Measurements from ENCODE around the gene ERMN. TPM values are rescaled to one million over a fixed set of nuclear protein-coding genes. Genes with fewer than 3 reads are reported as not detected.

The ERMN gene
- total RNA-seq, 2 donors from 2014 or later, result 0.55 to 0.68 TPM

- Mint-ChIP-seq H3K36me3 (ENCODE audit: low read depth) (no peaks in the 10 kb centered on the region), H3K27me3 (ENCODE audit: insufficient read depth) (no peaks in the 10 kb centered on the region), H3K4me1 (peaks cover 6% of the 10 kb centered on the region), H3K9me3 (no peaks in the 10 kb centered on the region), H3K27ac (no peak overlapping the region), H3K4me3 (no peak overlapping the region)
- H3K9ac ChIP-seq (ENCODE audit: extremely low read depth, low read length, poor library complexity, severe bottlenecking), result no peak overlapping the region
- no peaks in the 10 kb centered on the region for H3K27me3 ChIP-seq (ENCODE audit: control insufficient read depth, insufficient read depth, low read length, poor library complexity, severe bottlenecking)
- peaks cover 4% of the 10 kb centered on the region for H3K4me1 ChIP-seq (ENCODE audit: control insufficient read depth, insufficient read depth, low read length)
- TF ChIP-seq, protein P1, sequence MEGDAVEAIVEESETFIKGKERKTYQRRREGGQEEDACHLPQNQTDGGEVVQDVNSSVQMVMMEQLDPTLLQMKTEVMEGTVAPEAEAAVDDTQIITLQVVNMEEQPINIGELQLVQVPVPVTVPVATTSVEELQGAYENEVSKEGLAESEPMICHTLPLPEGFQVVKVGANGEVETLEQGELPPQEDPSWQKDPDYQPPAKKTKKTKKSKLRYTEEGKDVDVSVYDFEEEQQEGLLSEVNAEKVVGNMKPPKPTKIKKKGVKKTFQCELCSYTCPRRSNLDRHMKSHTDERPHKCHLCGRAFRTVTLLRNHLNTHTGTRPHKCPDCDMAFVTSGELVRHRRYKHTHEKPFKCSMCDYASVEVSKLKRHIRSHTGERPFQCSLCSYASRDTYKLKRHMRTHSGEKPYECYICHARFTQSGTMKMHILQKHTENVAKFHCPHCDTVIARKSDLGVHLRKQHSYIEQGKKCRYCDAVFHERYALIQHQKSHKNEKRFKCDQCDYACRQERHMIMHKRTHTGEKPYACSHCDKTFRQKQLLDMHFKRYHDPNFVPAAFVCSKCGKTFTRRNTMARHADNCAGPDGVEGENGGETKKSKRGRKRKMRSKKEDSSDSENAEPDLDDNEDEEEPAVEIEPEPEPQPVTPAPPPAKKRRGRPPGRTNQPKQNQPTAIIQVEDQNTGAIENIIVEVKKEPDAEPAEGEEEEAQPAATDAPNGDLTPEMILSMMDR (conservative IDR thresholded peaks at IDR 0.05), result no peak
- 71 to 83% methylated on average over 1 of the region's 1 CpG for WGBS, 2 experiments (ENCODE audit: insufficient coverage in 1 of 2, insufficient read length in 1 of 2)
- no peak for DNase-seq
- H3K9me3 ChIP-seq (ENCODE audit: control insufficient read depth, low read length), result no peaks in the 10 kb centered on the region
- no peaks in the 10 kb centered on the region for H3K36me3 ChIP-seq (ENCODE audit: control insufficient read depth, insufficient read depth, low read length)
- no peak overlapping the region for H3K4me3 ChIP-seq (ENCODE audit: low read length)
- H3K27ac ChIP-seq (ENCODE audit: low read depth, low read length), result no peak overlapping the region
These were observed 29.1 kb downstream of the ERMN start for GRCh38 chr2:157296490-157296889.

DNA sequence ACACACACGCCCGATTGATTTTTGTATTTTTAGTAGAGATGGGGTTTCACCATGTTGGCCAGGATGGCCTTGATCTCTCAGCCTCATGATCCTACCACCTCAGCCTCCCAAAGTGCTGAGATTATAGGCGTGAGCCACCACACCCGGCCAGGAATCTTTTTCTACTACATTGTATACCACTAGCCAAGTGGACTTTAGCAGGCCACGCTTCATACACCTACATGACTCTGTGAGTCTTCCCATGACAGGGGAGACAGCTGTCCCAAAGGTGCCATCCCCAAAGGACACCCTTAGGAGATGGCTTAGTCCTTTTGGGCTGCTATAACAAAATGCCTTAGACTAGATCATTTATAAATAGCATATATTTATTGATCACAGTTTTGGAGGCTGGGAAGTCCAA, 32.8 kb downstream of the ERMN start:
- H3K4me1 ChIP-seq (ENCODE audit: control insufficient read depth, insufficient read depth, low read length), result no peaks in the 10 kb centered on the region
- no peak overlapping the region for H3K9ac ChIP-seq (ENCODE audit: extremely low read depth, low read length, poor library complexity, severe bottlenecking)
- Mint-ChIP-seq H3K27ac (no peak overlapping the region), H3K4me3 (no peak overlapping the region), H3K9me3 (no peaks in the 10 kb centered on the region), H3K36me3 (ENCODE audit: low read depth) (no peaks in the 10 kb centered on the region), H3K4me1 (peaks cover 2% of the 10 kb centered on the region), H3K27me3 (ENCODE audit: insufficient read depth) (no peaks in the 10 kb centered on the region)
- no peak for DNase-seq
- WGBS, 2 experiments (ENCODE audit: insufficient coverage in 1 of 2, insufficient read length in 1 of 2), result 67 to 95% methylated on average over 3 to 5 of the region's 5 CpGs
- TF ChIP-seq, protein P1 (conservative IDR thresholded peaks at IDR 0.05), result no peak
- no peak overlapping the region for H3K4me3 ChIP-seq (ENCODE audit: low read length)
- H3K27me3 ChIP-seq (ENCODE audit: control insufficient read depth, insufficient read depth, low read length, poor library complexity, severe bottlenecking), result no peaks in the 10 kb centered on the region
- H3K36me3 ChIP-seq (ENCODE audit: control insufficient read depth, insufficient read depth, low read length), result no peaks in the 10 kb centered on the region
- H3K27ac ChIP-seq (ENCODE audit: low read depth, low read length), result no peak overlapping the region
- H3K9me3 ChIP-seq (ENCODE audit: control insufficient read depth, low read length), result no peaks in the 10 kb centered on the region

- Mint-ChIP-seq H3K9me3 (no peaks in the 10 kb centered on the region), H3K27me3 (ENCODE audit: insufficient read depth) (no peaks in the 10 kb centered on the region), H3K36me3 (ENCODE audit: low read depth) (no peaks in the 10 kb centered on the region), H3K4me1 (peaks cover 2% of the 10 kb centered on the region), H3K4me3 (no peak overlapping the region), H3K27ac (no peak overlapping the region)
- no peak overlapping the region for H3K9ac ChIP-seq (ENCODE audit: extremely low read depth, low read length, poor library complexity, severe bottlenecking)
- H3K4me1 ChIP-seq (ENCODE audit: control insufficient read depth, insufficient read depth, low read length), result no peaks in the 10 kb centered on the region
- TF ChIP-seq, protein P1 (conservative IDR thresholded peaks at IDR 0.05), result no peak
- H3K4me3 ChIP-seq (ENCODE audit: low read length), result no peak overlapping the region
- H3K9me3 ChIP-seq (ENCODE audit: control insufficient read depth, low read length), result no peaks in the 10 kb centered on the region
- no peaks in the 10 kb centered on the region for H3K36me3 ChIP-seq (ENCODE audit: control insufficient read depth, insufficient read depth, low read length)
- H3K27ac ChIP-seq (ENCODE audit: low read depth, low read length), result no peak overlapping the region
- no peak for DNase-seq
- H3K27me3 ChIP-seq (ENCODE audit: control insufficient read depth, insufficient read depth, low read length, poor library complexity, severe bottlenecking), result no peaks in the 10 kb centered on the region
- 83% methylated on average over 1 of the region's 1 CpG; no CpG with 5 or more reads in 1 of the 2 experiments for WGBS, 2 experiments (ENCODE audit: insufficient coverage in 1 of 2, insufficient read length in 1 of 2)
These were observed 34.6 kb downstream of the ERMN start for GRCh38 chr2:157291018-157291417.
